Middle frontal gyrus (tissue), 1 donor: ENCODE data around the gene DOCK1.
"Not testable (repeated sequence)": the region's sequence is repeated elsewhere in the genome, so short reads cannot be mapped to it uniquely, and the experiment has no call there.

Source experiments
- DNase-seq: peaks from one replicate; pipeline ENCODE4 v3.0.0-alpha.2; 2015; ENCODE audit warnings: low spot score; ENCODE audit errors: extremely low spot score

DOCK1 gene

GRCh38 chr10:126903656-126904360 is 1.4 kb upstream of the DOCK1 start:
- DNase-seq, result no peak

- no peak for DNase-seq
Observed at GRCh38 chr10:126904516-126904817, 761 bp upstream of the DOCK1 start.

- no peak for DNase-seq
Observed at GRCh38 chr10:126905776-126906703, 812 bp downstream of the DOCK1 start.

GRCh38 chr10:126906704-126907422 is 1.6 kb downstream of the DOCK1 start:
- DNase-seq, result no peak

GRCh38 chr10:126907423-126907970 is 2.3 kb downstream of the DOCK1 start:
- DNase-seq, result no peak

- no peak for DNase-seq
Observed at GRCh38 chr10:126908225-126908624, 3.0 kb downstream of the DOCK1 start.

- no peak for DNase-seq
Observed at GRCh38 chr10:126908729-126909128, 3.5 kb downstream of the DOCK1 start.

- DNase-seq, result no peak
Observed at GRCh38 chr10:126909147-126909546, 3.9 kb downstream of the DOCK1 start.

GRCh38 chr10:126910196-126910595 is 5.0 kb downstream of the DOCK1 start:
- DNase-seq, result no peak

GRCh38 chr10:126910798-126911197 is 5.6 kb downstream of the DOCK1 start:
- no peak for DNase-seq

GRCh38 chr10:126911301-126911700 is 6.1 kb downstream of the DOCK1 start:
- no peak for DNase-seq

- no peak for DNase-seq
Observed at GRCh38 chr10:126913316-126913715, 8.1 kb downstream of the DOCK1 start.

GRCh38 chr10:126914561-126914960 is 9.3 kb downstream of the DOCK1 start:
- no peak for DNase-seq

- not testable (repeated sequence) for DNase-seq
Observed at GRCh38 chr10:126916952-126917351, 11.7 kb downstream of the DOCK1 start.

- no peak for DNase-seq
Observed at GRCh38 chr10:126917375-126917774, 12.1 kb downstream of the DOCK1 start.

GRCh38 chr10:126917975-126918908 is 13.0 kb downstream of the DOCK1 start:
- no peak for DNase-seq

GRCh38 chr10:126919426-126919825 is 14.2 kb downstream of the DOCK1 start:
- no peak for DNase-seq

- DNase-seq, result no peak
Observed at GRCh38 chr10:126921162-126921561, 15.9 kb downstream of the DOCK1 start.

GRCh38 chr10:126921974-126922525 is 16.8 kb downstream of the DOCK1 start:
- DNase-seq, result no peak

- no peak for DNase-seq
Observed at GRCh38 chr10:126924180-126924914, 19.1 kb downstream of the DOCK1 start.
